ENCODE results near the gene ZNRF1. TPM values are rescaled to one million over a fixed set of nuclear protein-coding genes. Genes with fewer than 3 reads are reported as not detected.

The ZNRF1 gene
- total and polyA plus RNA-seq, 10 donors: 1.4 to 13.4 (median 6.4) TPM

DNA sequence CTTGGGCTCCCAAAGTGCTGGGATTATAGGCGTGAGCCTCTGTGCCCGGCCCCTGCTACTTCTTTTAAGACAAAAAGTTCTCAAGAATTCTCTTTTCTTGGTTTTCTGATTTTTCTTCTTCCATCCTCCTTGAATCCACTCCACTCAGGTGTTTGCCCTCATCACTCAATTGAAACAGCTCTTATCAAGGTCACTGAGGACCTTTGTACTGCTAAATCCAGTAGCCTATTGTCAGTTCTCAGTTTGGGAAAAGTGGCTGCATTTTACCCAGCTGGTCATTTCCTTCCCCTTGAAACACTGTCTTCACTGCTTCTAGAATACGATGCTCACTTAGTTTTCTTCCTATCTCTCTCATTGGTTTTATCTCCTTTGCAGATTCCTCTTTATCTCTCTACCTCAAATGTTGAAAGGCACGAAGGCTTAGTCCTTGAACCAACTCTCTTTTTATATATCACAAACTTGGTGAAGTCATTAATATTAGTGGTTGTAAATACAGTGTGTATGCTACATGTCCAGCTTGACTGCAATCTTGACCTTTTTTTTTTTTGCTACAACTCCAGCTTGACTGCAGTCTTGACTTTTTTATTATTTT lies 29.8 kb downstream of the ZNRF1 start:
- H3K9me3 ChIP-seq: no peaks in the 10 kb centered on the region
- no peak overlapping the region for H3K4me3 ChIP-seq
- H3K36me3 ChIP-seq: no peaks in the 10 kb centered on the region
- no peak overlapping the region for H3K27ac ChIP-seq
- no peaks in the 10 kb centered on the region for H3K27me3 ChIP-seq (replicated peaks in 1 of 7)
- no peak for DNase-seq
- intact Hi-C loops (cut with DNase I; ENCODE audit: low total_unique reads): no loop called here
- 65 to 75% (median 70%) methylated on average over 4 of the region's 4 CpGs for WGBS, 5 donors
- TF ChIP-seq, protein P1, sequence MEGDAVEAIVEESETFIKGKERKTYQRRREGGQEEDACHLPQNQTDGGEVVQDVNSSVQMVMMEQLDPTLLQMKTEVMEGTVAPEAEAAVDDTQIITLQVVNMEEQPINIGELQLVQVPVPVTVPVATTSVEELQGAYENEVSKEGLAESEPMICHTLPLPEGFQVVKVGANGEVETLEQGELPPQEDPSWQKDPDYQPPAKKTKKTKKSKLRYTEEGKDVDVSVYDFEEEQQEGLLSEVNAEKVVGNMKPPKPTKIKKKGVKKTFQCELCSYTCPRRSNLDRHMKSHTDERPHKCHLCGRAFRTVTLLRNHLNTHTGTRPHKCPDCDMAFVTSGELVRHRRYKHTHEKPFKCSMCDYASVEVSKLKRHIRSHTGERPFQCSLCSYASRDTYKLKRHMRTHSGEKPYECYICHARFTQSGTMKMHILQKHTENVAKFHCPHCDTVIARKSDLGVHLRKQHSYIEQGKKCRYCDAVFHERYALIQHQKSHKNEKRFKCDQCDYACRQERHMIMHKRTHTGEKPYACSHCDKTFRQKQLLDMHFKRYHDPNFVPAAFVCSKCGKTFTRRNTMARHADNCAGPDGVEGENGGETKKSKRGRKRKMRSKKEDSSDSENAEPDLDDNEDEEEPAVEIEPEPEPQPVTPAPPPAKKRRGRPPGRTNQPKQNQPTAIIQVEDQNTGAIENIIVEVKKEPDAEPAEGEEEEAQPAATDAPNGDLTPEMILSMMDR (IDR thresholded peaks at IDR 0.05 in 8 of 11, conservative IDR thresholded peaks at IDR 0.05 in 3 of 11): no peak
- TF ChIP-seq POLR2A (IDR thresholded peaks at IDR 0.05) (no peak), POLR2AphosphoS5 (IDR thresholded peaks at IDR 0.05) (no peak)
- peaks cover 0 to 29% (median 8%) of the 10 kb centered on the region in 6 donors for H3K4me1 ChIP-seq

DNA sequence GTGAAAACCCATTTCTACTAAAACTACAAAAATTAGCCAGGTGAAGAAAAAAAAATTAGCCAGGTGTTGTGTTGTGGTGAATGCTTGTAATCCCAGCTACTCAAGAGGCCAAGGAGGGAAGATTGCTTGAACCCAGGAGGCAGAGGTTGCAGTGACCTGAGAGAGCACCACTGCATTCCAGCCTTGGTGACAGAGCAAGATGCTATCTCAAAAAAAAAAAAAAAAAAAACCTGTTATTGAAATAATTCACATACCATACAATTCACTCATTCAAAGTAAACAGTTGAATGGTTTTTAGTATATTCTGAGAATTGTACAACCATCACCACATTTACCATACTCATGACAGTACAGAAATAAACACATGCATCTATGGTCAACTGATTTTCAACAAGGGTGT lies 31.0 kb downstream of the ZNRF1 start:
- intact Hi-C loops (cut with DNase I; ENCODE audit: low total_unique reads): no loop called here
- DNase-seq: no peak
- H3K27me3 ChIP-seq (replicated peaks in 1 of 7): no peaks in the 10 kb centered on the region
- no peaks in the 10 kb centered on the region for H3K9me3 ChIP-seq
- TF ChIP-seq POLR2AphosphoS5 (IDR thresholded peaks at IDR 0.05): no peak
- TF ChIP-seq, protein P1 (IDR thresholded peaks at IDR 0.05 in 8 of 11, conservative IDR thresholded peaks at IDR 0.05 in 3 of 11): no peak
- TF ChIP-seq POLR2A (IDR thresholded peaks at IDR 0.05): no peak
- no peak overlapping the region for H3K4me3 ChIP-seq
- no peak overlapping the region for H3K27ac ChIP-seq
- peaks cover 0 to 19% (median 5%) of the 10 kb centered on the region in 6 donors for H3K4me1 ChIP-seq
- H3K36me3 ChIP-seq: no peaks in the 10 kb centered on the region

DNA sequence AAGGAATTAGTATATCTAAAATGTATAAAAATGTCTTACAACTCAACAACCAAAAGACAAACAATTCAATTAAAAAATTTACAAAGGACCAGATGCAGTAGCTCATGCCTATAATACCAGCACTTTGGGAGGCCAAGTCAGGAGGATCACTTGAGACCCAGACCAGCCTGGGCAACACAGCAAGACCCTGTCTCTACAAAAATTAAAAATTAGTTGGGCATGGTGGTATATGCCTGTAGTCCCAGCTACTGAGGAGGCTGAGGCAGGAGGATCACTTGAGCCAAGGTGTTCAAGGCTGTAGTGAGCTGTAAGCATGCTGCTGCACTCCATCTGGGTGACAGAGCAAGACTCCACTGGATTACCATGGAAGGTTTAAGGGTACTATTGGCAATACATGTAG lies 33.8 kb downstream of the ZNRF1 start:
- no peak overlapping the region for H3K4me3 ChIP-seq
- peaks cover 0 to 6% (median 2%) of the 10 kb centered on the region in 8 donors for H3K9me3 ChIP-seq
- DNase-seq: no peak
- H3K27ac ChIP-seq: no peak overlapping the region
- H3K36me3 ChIP-seq: no peaks in the 10 kb centered on the region
- H3K27me3 ChIP-seq (replicated peaks in 1 of 7): no peaks in the 10 kb centered on the region
- intact Hi-C loops (cut with DNase I; ENCODE audit: low total_unique reads): no loop called here
- no peaks in the 10 kb centered on the region for H3K4me1 ChIP-seq
- TF ChIP-seq, protein P1 (IDR thresholded peaks at IDR 0.05 in 8 of 11, conservative IDR thresholded peaks at IDR 0.05 in 3 of 11): no peak
- no peak for TF ChIP-seq POLR2A (IDR thresholded peaks at IDR 0.05)
- no peak for TF ChIP-seq POLR2AphosphoS5 (IDR thresholded peaks at IDR 0.05)

DNA sequence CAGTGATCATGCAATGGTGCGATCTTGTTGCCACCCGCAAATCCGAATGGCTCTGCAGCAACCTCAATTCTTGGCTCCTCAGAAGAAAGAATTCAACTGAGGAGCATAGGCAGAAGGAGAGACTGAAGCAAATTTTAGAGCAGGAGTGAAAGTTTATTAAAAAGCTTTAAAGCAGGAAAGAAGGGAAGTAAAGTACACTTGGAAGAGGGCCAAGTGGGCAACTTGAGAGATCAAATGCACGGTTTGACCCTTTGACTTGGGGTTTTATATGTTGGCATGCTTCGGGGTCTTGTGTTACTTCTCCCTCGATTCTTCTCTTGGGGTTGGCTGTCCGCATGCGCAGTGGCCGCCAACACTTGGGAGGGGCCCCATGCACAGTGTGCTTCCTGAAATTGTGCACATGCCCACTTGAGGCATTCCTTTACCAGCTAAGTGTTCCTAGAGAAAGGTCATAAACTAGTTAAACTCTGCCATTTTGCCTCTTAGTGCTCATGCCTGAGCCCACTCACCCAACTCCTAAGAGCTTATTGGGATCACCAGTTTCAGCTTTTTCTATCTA lies 36.7 kb downstream of the ZNRF1 start:
- H3K4me3 ChIP-seq: no peak overlapping the region
- no peaks in the 10 kb centered on the region for H3K36me3 ChIP-seq
- intact Hi-C loops (cut with DNase I; ENCODE audit: low total_unique reads): no loop called here
- no peak overlapping the region for H3K27ac ChIP-seq
- WGBS, 5 donors: 78 to 84% (median 79%) methylated on average over 9 of the region's 9 CpGs
- H3K9me3 ChIP-seq: peaks cover 0 to 15% (median 9%) of the 10 kb centered on the region in 8 donors
- DNase-seq: no peak
- no peaks in the 10 kb centered on the region for H3K27me3 ChIP-seq (replicated peaks in 1 of 7)
- TF ChIP-seq POLR2A (IDR thresholded peaks at IDR 0.05) (no peak), POLR2AphosphoS5 (IDR thresholded peaks at IDR 0.05) (no peak)
- TF ChIP-seq, protein P1 (IDR thresholded peaks at IDR 0.05 in 8 of 11, conservative IDR thresholded peaks at IDR 0.05 in 3 of 11): no peak
- peaks cover 0 to 17% (median 0%) of the 10 kb centered on the region in 6 donors for H3K4me1 ChIP-seq
